Gastroesophageal sphincter (tissue), 3 donors: ENCODE data around the gene NPFF.

Source experiments
- POLR2A ChIP-seq, 2 donors: fragments of 450-650 bp; IDR thresholded peaks; one replicate each; pipeline ENCODE4 v1.6.1; 2017; ENCODE audit warnings: antibody characterized with exemption in 2 of 2, mild to moderate bottlenecking in 2 of 2, moderate library complexity in 1 of 2
- POLR2AphosphoS5 ChIP-seq: sonication (generic); formaldehyde crosslinking; IDR thresholded peaks from one replicate; pipeline ENCODE4 v1.6.1; 2017; ENCODE audit warnings: antibody characterized with exemption
- TF ChIP-seq, protein P1 (sequence below), 4 experiments: fragments of 200-600 bp in 2 of 4; fragments of 450-650 bp in 2 of 4; sonication (generic) in 1 of 4; IDR thresholded peaks; one replicate each; pipeline ENCODE4 v1.5.1; 2017 to 2019; ENCODE audit warnings: antibody characterized with exemption in 4 of 4, mild to moderate bottlenecking in 2 of 4, moderate library complexity in 2 of 4

DNA sequence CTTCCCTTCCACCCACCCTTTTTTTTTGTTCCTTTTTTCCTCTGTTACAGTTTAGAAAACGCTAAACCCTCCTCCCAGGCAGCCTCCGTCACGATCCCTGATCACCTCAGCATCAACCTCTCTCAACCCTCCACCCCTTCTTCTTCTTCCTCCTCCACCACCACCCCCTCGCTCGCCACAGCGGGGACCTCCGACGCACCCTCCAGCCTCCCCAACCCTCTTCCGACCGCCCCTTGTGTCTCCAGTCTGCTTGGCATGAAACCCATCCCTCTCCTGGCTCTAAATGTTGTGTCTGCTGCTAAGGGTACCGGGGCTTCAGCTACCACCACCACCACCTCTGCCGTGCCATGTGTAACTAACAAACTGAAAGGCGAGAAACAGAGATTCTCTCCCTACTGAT, 32.5 kb downstream of the NPFF start:
- TF ChIP-seq, protein P1, sequence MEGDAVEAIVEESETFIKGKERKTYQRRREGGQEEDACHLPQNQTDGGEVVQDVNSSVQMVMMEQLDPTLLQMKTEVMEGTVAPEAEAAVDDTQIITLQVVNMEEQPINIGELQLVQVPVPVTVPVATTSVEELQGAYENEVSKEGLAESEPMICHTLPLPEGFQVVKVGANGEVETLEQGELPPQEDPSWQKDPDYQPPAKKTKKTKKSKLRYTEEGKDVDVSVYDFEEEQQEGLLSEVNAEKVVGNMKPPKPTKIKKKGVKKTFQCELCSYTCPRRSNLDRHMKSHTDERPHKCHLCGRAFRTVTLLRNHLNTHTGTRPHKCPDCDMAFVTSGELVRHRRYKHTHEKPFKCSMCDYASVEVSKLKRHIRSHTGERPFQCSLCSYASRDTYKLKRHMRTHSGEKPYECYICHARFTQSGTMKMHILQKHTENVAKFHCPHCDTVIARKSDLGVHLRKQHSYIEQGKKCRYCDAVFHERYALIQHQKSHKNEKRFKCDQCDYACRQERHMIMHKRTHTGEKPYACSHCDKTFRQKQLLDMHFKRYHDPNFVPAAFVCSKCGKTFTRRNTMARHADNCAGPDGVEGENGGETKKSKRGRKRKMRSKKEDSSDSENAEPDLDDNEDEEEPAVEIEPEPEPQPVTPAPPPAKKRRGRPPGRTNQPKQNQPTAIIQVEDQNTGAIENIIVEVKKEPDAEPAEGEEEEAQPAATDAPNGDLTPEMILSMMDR (IDR thresholded peaks at IDR 0.05): no peak
- TF ChIP-seq POLR2AphosphoS5: no peak
- no peak for TF ChIP-seq POLR2A (IDR thresholded peaks at IDR 0.05)
